Upper lobe of left lung (tissue), 6 donors: ENCODE data around the gene KANSL2. TPM values are rescaled to one million over a fixed set of nuclear protein-coding genes. Genes with fewer than 3 reads are reported as not detected.
"Not testable (repeated sequence)": the region's sequence is repeated elsewhere in the genome, so short reads cannot be mapped to it uniquely, and the experiment has no call there.

ENCODE experiments used
- ATAC-seq, 2 donors: fragments of 200-7000 bp; cut with Tn5 transposase; one replicate each; pipeline ENCODE4 v1.9.1; 2022; ENCODE audit warnings: mild to moderate bottlenecking in 2 of 2, moderate library complexity in 2 of 2; ENCODE audit not compliant: low FRiP score in 2 of 2
- DNase-seq, 2 donors: peaks; one replicate each; pipeline ENCODE4 v3.0.0-alpha.2; 2019 to 2020
- H3K27ac ChIP-seq, 4 donors: fragments of 200-600 bp; sonication (generic); one replicate each; pipeline ENCODE4 v1.5.1; 2016 to 2019
- H3K27me3 ChIP-seq, 4 donors: fragments of 200-600 bp; sonication (generic); one replicate each; pipeline ENCODE4 v1.5.1; 2017 to 2019
- H3K36me3 ChIP-seq, 4 donors: fragments of 200-600 bp; sonication (generic); one replicate each; pipeline ENCODE4 v1.5.1; 2016 to 2019
- H3K4me1 ChIP-seq, 4 donors: fragments of 200-600 bp; sonication (generic); one replicate each; pipeline ENCODE4 v1.5.1; 2018 to 2019
- H3K4me3 ChIP-seq, 4 donors: fragments of 200-600 bp; sonication (generic); one replicate each; pipeline ENCODE4 v1.5.1; 2017 to 2019; ENCODE audit warnings: mild to moderate bottlenecking in 2 of 4, moderate library complexity in 1 of 4
- H3K9me3 ChIP-seq, 4 donors: fragments of 200-600 bp; sonication (generic); one replicate each; pipeline ENCODE4 v1.5.1; 2018 to 2019
- CTCF ChIP-seq, 6 experiments: fragments of 450-650 bp in 4 of 6; fragments of 200-600 bp in 2 of 6; sonication (generic) in 2 of 6; IDR thresholded peaks; one replicate each; pipeline ENCODE4 v1.5.1; 2016 to 2019; ENCODE audit warnings: antibody characterized with exemption in 6 of 6
- EP300 ChIP-seq, 4 donors: sonication (generic); formaldehyde crosslinking; IDR thresholded peaks; one replicate each; pipeline ENCODE4 v1.5.1; 2017; ENCODE audit warnings: antibody characterized with exemption in 4 of 4, control low read depth in 2 of 4
- POLR2A ChIP-seq, 4 donors: fragments of 450-650 bp; IDR thresholded peaks; one replicate each; pipeline ENCODE4 v1.5.1; 2016 to 2017; ENCODE audit warnings: antibody characterized with exemption in 4 of 4, mild to moderate bottlenecking in 2 of 4
- POLR2AphosphoS5 ChIP-seq, 2 donors: sonication (generic); formaldehyde crosslinking; IDR thresholded peaks; one replicate each; pipeline ENCODE4 v1.5.1; 2017; ENCODE audit warnings: antibody characterized with exemption in 2 of 2
- WGBS, 2 donors: methylation state at CpG; one replicate each; pipeline ENCODE4 v1.1.5; 2017 to 2018; 5-methylcytosine and 5-hydroxymethylcytosine counted together
- total RNA-seq, 6 donors: library from RNA; depleted of rRNA in 4 of 6; stranded (reverse); fragments of >200 nt in 4 of 6; gene quantifications; one replicate each; pipeline versions ENCODE4 v1.1.0 to v1.2.1, GENCODE V29; 2016 to 2021
- donor health status: DM: no; HTN: no; CAD: no; lungs with moderate emphysema.
- donor health status: DM: no; HTN: yes; CAD: no; lungs with severe emphysema.

Gene KANSL2
- total RNA-seq, 6 donors from 2014 or later = 13.2 to 60.5 (median 26.3) TPM

GRCh38 chr12:48686615-48687334 is 4.7 kb upstream of the KANSL2 start:
- TF ChIP-seq EP300 (IDR thresholded peaks at IDR 0.05) (no peak), POLR2AphosphoS5 (IDR thresholded peaks at IDR 0.05) (no peak), POLR2A (IDR thresholded peaks at IDR 0.05) (no peak), CTCF (IDR thresholded peaks at IDR 0.05) (no peak)
- Histone ChIP-seq H3K27me3 (no peaks in the 10 kb centered on the region), H3K36me3 (peaks cover 0 to 32% (median 5%) of the 10 kb centered on the region in 4 donors), H3K9me3 (no peaks in the 10 kb centered on the region), H3K27ac (no peak overlapping the region), H3K4me3 (no peak overlapping the region), H3K4me1 (peaks cover 3 to 25% (median 15%) of the 10 kb centered on the region in 4 donors)
- DNase-seq (no peak), ATAC-seq (no peak)
- WGBS, 2 donors = 89 to 90% methylated on average over 6 of the region's 6 CpGs

- DNase-seq (no peak), ATAC-seq (no peak)
- Histone ChIP-seq H3K27me3 (no peaks in the 10 kb centered on the region), H3K27ac (no peak overlapping the region), H3K4me3 (no peak overlapping the region), H3K4me1 (peaks cover 4 to 20% (median 10%) of the 10 kb centered on the region in 4 donors), H3K9me3 (no peaks in the 10 kb centered on the region), H3K36me3 (peaks cover 0 to 28% (median 5%) of the 10 kb centered on the region in 4 donors)
- TF ChIP-seq POLR2AphosphoS5 (IDR thresholded peaks at IDR 0.05) = no peak
- no peak for TF ChIP-seq CTCF (IDR thresholded peaks at IDR 0.05)
- TF ChIP-seq POLR2A (IDR thresholded peaks at IDR 0.05) = no peak
- TF ChIP-seq EP300 (IDR thresholded peaks at IDR 0.05) = no peak
- WGBS, 2 donors = 53 to 63% methylated on average over 3 of the region's 3 CpGs
These were observed 4.1 kb upstream of the KANSL2 start for GRCh38 chr12:48686037-48686595.

- Histone ChIP-seq H3K36me3 (peaks cover 0 to 30% (median under 1%) of the 10 kb centered on the region in 4 donors), H3K4me3 (no peak overlapping the region), H3K27me3 (no peaks in the 10 kb centered on the region), H3K9me3 (no peaks in the 10 kb centered on the region), H3K4me1 (peaks cover 24 to 34% (median 27%) of the 10 kb centered on the region in 4 donors), H3K27ac (no peak overlapping the region)
- TF ChIP-seq CTCF (IDR thresholded peaks at IDR 0.05) (no peak), EP300 (IDR thresholded peaks at IDR 0.05) (no peak), POLR2A (IDR thresholded peaks at IDR 0.05) (no peak), POLR2AphosphoS5 (IDR thresholded peaks at IDR 0.05) (no peak)
- ATAC-seq (no peak), DNase-seq (no peak)
- 89 to 93% methylated on average over 4 of the region's 4 CpGs for WGBS, 2 donors
These were observed 1.5 kb upstream of the KANSL2 start for GRCh38 chr12:48683534-48683933.

- Histone ChIP-seq H3K36me3 (peaks cover 0 to 27% (median 2%) of the 10 kb centered on the region in 4 donors), H3K4me1 (peaks cover 30 to 40% (median 33%) of the 10 kb centered on the region in 4 donors), H3K27me3 (no peaks in the 10 kb centered on the region), H3K27ac (peak overlapping the region in 1 of 4 donors; percentile 95), H3K4me3 (peak overlapping the region in 3 of 4 donors; percentile 75 to 81 (median 76)), H3K9me3 (no peaks in the 10 kb centered on the region)
- TF ChIP-seq POLR2A (IDR thresholded peaks at IDR 0.05) (no peak), EP300 (IDR thresholded peaks at IDR 0.05) (no peak), POLR2AphosphoS5 (IDR thresholded peaks at IDR 0.05) (no peak), CTCF (IDR thresholded peaks at IDR 0.05) (no peak)
- DNase-seq (no peak), ATAC-seq (no peak)
- WGBS, 2 donors = 83 to 87% methylated on average over 2 of the region's 2 CpGs
These were observed 889 bp upstream of the KANSL2 start for GRCh38 chr12:48682927-48683326.

- not testable (repeated sequence) for H3K9me3 ChIP-seq, ATAC-seq, DNase-seq, H3K27me3 ChIP-seq
- Histone ChIP-seq H3K36me3 (peaks cover 0 to 26% (median 2%) of the 10 kb centered on the region in 4 donors), H3K27ac (peak overlapping the region in 3 of 4 donors; percentile 92 to 95 (median 93)), H3K4me3 (peak overlapping the region; percentile 24 to 81 (median 76)), H3K4me1 (peaks cover 33 to 42% (median 36%) of the 10 kb centered on the region in 4 donors)
- WGBS, 2 donors = 19 to 20% methylated on average over 14 to 19 of the region's 19 CpGs
These were observed 481 bp upstream of the KANSL2 start for GRCh38 chr12:48682533-48682905.
